Activated naive CD4-positive, alpha-beta T cell treated with anti-CD3 and anti-CD28 coated beads, Interleukin-2, amount 10 ng/mL, durations not matched to agents 7 days and 5 days (primary cell): ENCODE data around the gene CCT6A.
"Not testable (repeated sequence)": the region's sequence is repeated elsewhere in the genome, so short reads cannot be mapped to it uniquely, and the experiment has no call there.

ENCODE experiments used
- CTCF ChIA-PET: fragments of 350-600 bp; sonication (Branson Sonifier 250); formaldehyde crosslinking; loops from one replicate; lab custom pipeline; 2021; ENCODE audit warnings: antibody characterized with exemption; lab: Charles Lee
- DNase-seq: peaks from one replicate; pipeline ENCODE4 v3.0.0-alpha.2; 2020
- H3K27ac Mint-ChIP-seq: one replicate; pipeline ENCODE4 v1.8.0; 2021; ENCODE audit warnings: mild to moderate bottlenecking, moderate library complexity, mixed read lengths
- H3K27me3 Mint-ChIP-seq: one replicate; pipeline ENCODE4 v1.8.0; 2021; ENCODE audit warnings: mild to moderate bottlenecking, mixed read lengths
- H3K36me3 Mint-ChIP-seq: one replicate; pipeline ENCODE4 v1.8.0; 2021; ENCODE audit warnings: mixed read lengths
- H3K4me1 Mint-ChIP-seq: one replicate; pipeline ENCODE4 v1.8.0; 2021; ENCODE audit warnings: mixed read lengths
- H3K4me3 Mint-ChIP-seq: one replicate; pipeline ENCODE4 v1.8.0; 2021; ENCODE audit warnings: mild to moderate bottlenecking, moderate library complexity, mixed read lengths
- H3K9me3 Mint-ChIP-seq: one replicate; pipeline ENCODE4 v1.8.0; 2021; ENCODE audit warnings: mixed read lengths

Gene CCT6A

DNA sequence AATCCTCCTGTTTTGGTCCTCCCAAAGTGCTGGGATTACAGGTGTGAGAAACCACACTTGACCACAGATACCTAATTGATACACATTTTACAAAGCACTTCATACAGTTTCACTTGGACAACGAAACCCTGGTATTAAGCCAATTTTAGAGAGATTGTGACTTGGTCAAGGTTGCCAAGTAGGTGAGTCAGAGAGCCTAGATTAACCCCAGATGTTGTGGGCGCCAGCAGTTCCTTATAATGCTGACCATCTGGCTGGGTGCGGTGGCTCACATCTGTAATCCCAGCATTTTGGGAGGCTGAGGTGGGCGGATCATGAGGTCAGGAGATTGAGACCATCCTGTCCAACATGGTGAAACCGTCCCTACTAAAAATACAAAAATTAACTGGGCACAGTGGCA lies 46.1 kb downstream of the CCT6A start:
- Mint-ChIP-seq H3K4me3 (no peak overlapping the region), H3K27me3 (no peaks in the 10 kb centered on the region), H3K36me3 (peaks cover 25% of the 10 kb centered on the region), H3K9me3 (no peaks in the 10 kb centered on the region), H3K4me1 (peaks cover 2% of the 10 kb centered on the region), H3K27ac (no peak overlapping the region)
- CTCF ChIA-PET, result no interaction called here
- no peak for DNase-seq

DNA sequence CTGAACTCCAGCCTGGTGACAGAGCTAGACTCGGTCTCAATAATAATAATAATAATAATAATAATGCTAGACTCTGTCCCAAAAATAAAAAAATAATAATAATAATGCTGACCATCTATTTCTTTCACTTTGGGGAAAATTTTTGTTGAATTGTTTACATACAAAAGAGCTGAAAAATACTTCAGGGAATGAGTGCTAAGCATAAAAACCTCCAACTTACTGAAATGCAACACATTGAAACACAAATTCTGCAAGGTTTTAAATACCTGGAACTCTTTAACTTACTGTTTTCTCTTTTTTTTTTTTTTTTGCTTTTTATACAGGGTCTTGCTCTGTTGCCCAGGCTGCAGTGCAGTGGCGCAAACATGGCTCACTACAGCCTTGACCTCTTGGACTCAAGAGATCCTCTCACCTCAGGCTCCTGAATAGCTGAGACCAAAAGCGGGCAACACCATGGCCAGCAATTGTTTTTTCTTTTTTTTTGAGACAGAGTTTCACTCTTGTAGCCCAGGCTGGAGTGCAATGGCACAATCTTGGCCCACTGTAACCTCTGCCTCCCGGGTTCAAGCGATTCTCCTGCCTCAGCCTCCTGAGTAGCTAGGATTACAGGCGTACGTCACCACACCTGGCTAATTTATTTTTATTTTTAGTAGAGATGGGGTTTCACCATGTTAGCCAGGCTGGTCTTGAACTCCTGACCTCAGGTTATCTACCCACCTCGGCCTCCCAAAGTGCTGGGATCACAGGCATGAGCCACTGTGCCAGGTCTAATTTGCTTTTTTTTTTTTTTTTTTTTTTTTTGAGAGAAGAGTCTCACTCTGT lies 46.8 kb downstream of the CCT6A start:
- H3K4me1 Mint-ChIP-seq, H3K4me3 Mint-ChIP-seq, CTCF ChIA-PET, H3K27ac Mint-ChIP-seq, DNase-seq, H3K9me3 Mint-ChIP-seq, H3K27me3 Mint-ChIP-seq: not testable (repeated sequence)
- peaks cover 29% of the 10 kb centered on the region for H3K36me3 Mint-ChIP-seq

DNA sequence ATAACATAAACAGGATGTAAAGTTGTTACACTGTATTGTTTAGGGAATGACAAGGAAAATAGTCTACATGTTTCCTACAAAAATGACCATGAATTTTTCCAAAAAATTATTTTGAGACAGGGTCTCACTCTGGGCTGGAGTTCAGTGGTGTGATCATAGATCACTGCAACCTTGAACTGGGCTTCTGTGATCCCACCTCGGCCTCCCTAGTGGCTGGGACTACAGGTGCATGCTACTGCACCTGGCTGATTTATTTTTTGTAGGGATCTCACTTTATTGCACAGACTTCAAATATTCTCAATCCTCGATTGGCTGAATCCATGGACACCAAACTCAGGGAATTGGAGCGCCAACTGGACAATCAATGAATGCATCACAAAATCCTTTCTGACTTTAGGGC lies 48.1 kb downstream of the CCT6A start:
- Mint-ChIP-seq H3K27ac (no peak overlapping the region), H3K4me1 (peaks cover 15% of the 10 kb centered on the region), H3K9me3 (no peaks in the 10 kb centered on the region), H3K4me3 (no peak overlapping the region), H3K36me3 (peaks cover 38% of the 10 kb centered on the region), H3K27me3 (no peaks in the 10 kb centered on the region)
- CTCF ChIA-PET, result no interaction called here
- DNase-seq, result no peak

GRCh38 chr7:56104138-56104537 lies 52.6 kb downstream of the CCT6A start:
- H3K27me3 Mint-ChIP-seq, H3K9me3 Mint-ChIP-seq, DNase-seq, H3K4me3 Mint-ChIP-seq, H3K27ac Mint-ChIP-seq: not testable (repeated sequence)
- CTCF ChIA-PET, result interaction anchor here (1.3 kb wide), 1 partner anchor 97 kb away, joined by 3 read pairs; no protein-coding TSS in a partner anchor
- Mint-ChIP-seq H3K4me1 (peaks cover 41% of the 10 kb centered on the region), H3K36me3 (peaks cover 58% of the 10 kb centered on the region)

DNA sequence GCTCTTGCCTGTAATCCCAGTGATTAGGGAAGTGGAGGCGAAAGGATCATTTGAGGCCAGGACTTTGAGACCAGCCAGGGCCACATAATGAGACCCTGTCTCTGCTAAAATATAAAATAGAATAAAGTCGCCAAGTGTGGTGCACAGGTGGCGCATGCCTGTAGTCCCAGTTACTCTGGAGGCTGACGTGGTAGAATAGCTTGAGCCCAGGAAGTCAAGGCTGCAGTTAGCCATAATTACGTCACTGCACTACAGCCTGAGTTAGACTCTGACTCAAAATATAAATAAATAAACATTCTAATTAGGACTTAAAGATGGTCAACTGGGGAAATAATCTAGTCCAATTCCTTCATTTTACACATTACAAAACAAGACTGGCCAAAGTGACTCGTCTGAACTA lies 53.9 kb downstream of the CCT6A start:
- Mint-ChIP-seq H3K4me3 (peak overlapping the region; percentile 97), H3K9me3 (peaks cover 8% of the 10 kb centered on the region), H3K36me3 (peaks cover 49% of the 10 kb centered on the region), H3K27ac (peak overlapping the region; percentile 97), H3K4me1 (peaks cover 43% of the 10 kb centered on the region), H3K27me3 (no peaks in the 10 kb centered on the region)
- CTCF ChIA-PET, result no interaction called here
- DNase-seq, result peak; percentile 50

DNA sequence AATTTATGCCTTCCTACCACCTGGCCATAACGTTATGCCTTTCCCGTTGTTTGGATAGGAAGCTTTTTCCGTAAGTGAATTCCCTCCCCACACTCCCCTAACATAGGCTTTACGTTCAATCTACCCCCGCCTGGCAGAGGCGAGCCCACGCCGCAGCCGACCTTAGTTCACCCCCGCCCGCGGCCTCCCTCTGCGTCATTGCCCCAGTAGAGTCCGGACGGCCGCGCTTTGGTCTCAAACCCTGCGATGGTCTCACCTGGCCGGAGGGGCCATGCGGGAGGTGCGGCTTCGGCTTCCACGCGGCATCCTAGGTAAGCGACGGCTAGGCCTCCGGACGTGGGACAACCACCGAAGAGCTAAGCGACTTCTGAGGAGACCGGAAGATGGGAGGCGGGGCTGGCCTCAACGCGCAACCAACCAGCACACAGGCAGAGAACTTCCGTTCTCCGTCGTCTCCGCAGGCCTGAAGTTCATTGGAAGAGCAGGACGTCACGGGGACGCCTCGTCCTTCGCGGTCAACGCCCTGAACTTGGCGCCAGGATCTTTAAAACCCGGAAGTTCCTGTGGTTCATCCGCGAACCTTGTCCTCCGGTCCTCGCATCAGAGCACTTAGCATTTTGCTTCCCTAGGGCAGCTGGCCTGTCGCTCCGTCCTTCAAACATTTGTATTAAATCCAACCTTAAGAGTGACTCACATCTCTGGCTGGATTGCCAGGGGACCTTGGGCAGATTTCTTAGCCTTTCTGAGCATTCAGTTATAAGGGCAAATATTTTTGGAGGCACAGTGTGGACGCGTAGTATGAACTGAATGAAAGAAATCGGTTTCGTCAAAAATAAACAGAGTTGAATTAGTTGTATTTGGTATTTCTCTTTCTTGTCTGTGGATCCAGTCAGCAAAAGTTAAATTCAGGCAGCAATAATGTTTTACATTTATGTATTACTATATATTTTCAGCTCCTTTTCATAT lies 54.8 kb downstream of the CCT6A start, which contains the start of gene CHCHD2:
Gene CHCHD2 (minus strand): TSS at position 369 of the 966 bp plus-strand sequence. CDS start 63 bp downstream, at position 306.
- peak within 1 kb of the TSS; percentile 97 for H3K27ac Mint-ChIP-seq
- H3K4me3 Mint-ChIP-seq, result peak within 1 kb of the TSS; percentile 97
- no peaks in the 10 kb centered on the region for H3K27me3 Mint-ChIP-seq
- peaks cover 46% of the 10 kb centered on the region for H3K4me1 Mint-ChIP-seq
- DNase-seq, result peak; percentile 97
- peaks cover 40% of the 10 kb centered on the region for H3K36me3 Mint-ChIP-seq
- H3K9me3 Mint-ChIP-seq, result peaks cover 8% of the 10 kb centered on the region
- CTCF ChIA-PET, result no interaction called here

- DNase-seq, result no peak
- H3K4me1 Mint-ChIP-seq, result peaks cover 44% of the 10 kb centered on the region
- H3K27ac Mint-ChIP-seq, result peak overlapping the region; percentile 97
- H3K9me3 Mint-ChIP-seq, result peaks cover 8% of the 10 kb centered on the region
- peaks cover under 1% of the 10 kb centered on the region for H3K27me3 Mint-ChIP-seq
- H3K36me3 Mint-ChIP-seq, result peaks cover 34% of the 10 kb centered on the region
- H3K4me3 Mint-ChIP-seq, result peak overlapping the region; percentile 22
- CTCF ChIA-PET, result no interaction called here
Observed at GRCh38 chr7:56107954-56108258, 56.3 kb downstream of the CCT6A start.

- CTCF ChIA-PET, result no interaction called here
- H3K4me1 Mint-ChIP-seq, result peaks cover 25% of the 10 kb centered on the region
Observed at GRCh38 chr7:56110611-56111010, 59.0 kb downstream of the CCT6A start.

DNA sequence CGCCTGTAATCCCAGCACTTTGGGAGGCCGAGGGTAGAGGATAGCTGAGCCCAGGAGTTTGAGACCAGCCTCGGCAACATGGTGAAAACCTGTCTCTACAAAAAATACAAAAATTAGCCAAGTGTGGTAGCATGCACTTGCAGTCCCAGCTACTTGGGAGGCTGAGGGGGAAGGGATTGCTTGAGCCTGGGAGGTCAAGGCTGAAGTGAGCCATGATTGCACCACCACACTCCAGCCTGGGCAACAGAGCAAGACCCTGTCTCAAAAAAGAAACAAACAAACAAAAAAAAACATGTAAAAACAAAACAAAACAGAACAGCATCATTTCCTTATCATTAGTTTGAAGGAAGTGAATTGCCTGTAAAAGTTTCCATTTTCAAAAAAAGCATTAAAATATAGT lies 60.7 kb downstream of the CCT6A start:
- peaks cover 29% of the 10 kb centered on the region for H3K27me3 Mint-ChIP-seq
- H3K9me3 Mint-ChIP-seq, H3K36me3 Mint-ChIP-seq, H3K27ac Mint-ChIP-seq, H3K4me3 Mint-ChIP-seq, DNase-seq, CTCF ChIA-PET: not testable (repeated sequence)
- peaks cover 12% of the 10 kb centered on the region for H3K4me1 Mint-ChIP-seq

More at GRCh38 chr7:56110611-56111010, 59.0 kb downstream of the CCT6A start:
- Mint-ChIP-seq H3K27ac (no peak overlapping the region), H3K4me3 (no peak overlapping the region), H3K9me3 (peaks cover 8% of the 10 kb centered on the region), H3K27me3 (peaks cover 14% of the 10 kb centered on the region), H3K36me3 (peaks cover 15% of the 10 kb centered on the region)
- DNase-seq, result peak; percentile 36
